Measurements from ENCODE around the gene ADCY1. TPM values are rescaled to one million over a fixed set of nuclear protein-coding genes. Genes with fewer than 3 reads are reported as not detected.

ADCY1 gene
- total and polyA plus RNA-seq, 2 donors (not counting 3 experiments of a cell fraction or from before 2014, with no cell fraction given), result 0.52 to 1.6 TPM

DNA sequence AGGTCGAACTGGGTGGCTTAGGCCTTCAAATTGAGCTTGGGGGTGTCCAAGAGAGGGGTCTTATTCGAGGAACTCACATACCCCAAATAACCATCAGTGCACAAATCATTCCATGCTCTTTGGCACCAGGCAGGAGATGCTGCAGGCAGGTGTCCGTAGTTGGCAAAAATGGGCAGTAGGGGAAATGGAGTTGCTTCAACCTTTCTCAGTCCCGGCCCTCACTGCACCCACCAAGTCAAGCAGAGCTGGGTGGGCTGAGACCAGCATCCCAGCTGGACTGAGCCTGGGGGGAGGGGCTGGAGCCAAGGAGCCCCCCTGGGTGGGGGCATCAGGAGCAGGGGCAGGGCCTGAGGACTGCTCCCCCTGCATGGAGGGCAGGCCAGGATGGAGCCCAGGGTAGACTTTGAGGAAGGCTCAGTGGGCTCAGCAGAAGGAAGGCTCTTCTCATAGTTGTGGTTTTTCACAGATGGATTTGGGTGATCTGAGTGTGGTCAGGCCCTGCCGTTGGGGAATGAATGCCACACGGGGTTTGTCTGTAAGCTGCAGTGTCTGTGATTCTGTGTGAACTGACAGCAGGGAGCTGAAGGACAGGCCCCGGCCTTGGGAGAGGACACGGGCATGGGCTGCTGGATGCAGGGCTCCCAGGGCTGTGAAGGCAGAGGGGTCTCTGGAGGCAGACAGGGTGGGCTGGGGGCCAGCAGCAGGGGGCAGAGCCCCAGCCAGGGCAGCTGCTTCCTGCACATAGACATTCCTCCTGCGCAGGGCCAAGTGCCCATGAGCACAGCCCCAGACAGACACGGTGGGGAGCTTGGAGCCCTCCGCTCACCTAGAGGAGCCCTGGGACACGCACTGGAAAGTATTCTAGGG lies 144.5 kb downstream of the ADCY1 start:
- Histone ChIP-seq H3K36me3 (ENCODE audit: control insufficient read depth in 2 of 2, extremely low read depth in 1 of 2, insufficient read depth in 2 of 2, low read length in 2 of 2) (no peaks in the 10 kb centered on the region), H2AFZ (ENCODE audit: low read depth, low read length) (no peak overlapping the region), H3K4me3 (replicated peaks in 1 of 3; ENCODE audit: insufficient read depth in 1 of 3, low read depth in 1 of 3, low read length in 3 of 3) (no peak overlapping the region), H4K20me1 (replicated peaks; ENCODE audit: control insufficient read depth, extremely low read depth, insufficient read depth, low read length) (no peaks in the 10 kb centered on the region), H3K9ac (replicated peaks; ENCODE audit: extremely low read depth, insufficient read depth, low read length) (no peak overlapping the region), H3K79me2 (ENCODE audit: control insufficient read depth, insufficient read depth, low read length) (no peaks in the 10 kb centered on the region), H3K27me3 (ENCODE audit: control insufficient read depth in 2 of 2, insufficient read depth in 2 of 2, low read length in 2 of 2) (no peaks in the 10 kb centered on the region), H3K9me1 (replicated peaks; ENCODE audit: control insufficient read depth, extremely low read depth, insufficient read depth, low read length) (no peaks in the 10 kb centered on the region), H3K27ac (ENCODE audit: insufficient read depth, low read depth, low read length) (no peak overlapping the region), H3K4me2 (ENCODE audit: insufficient read depth, low read length) (no peak overlapping the region), H3K9me3 (replicated peaks; ENCODE audit: control insufficient read depth, insufficient read depth, low read length) (no peaks in the 10 kb centered on the region), H3K4me1 (ENCODE audit: control insufficient read depth, extremely low read depth, insufficient read depth, low read length) (no peaks in the 10 kb centered on the region)
- dilution Hi-C loops (cut with MboI; ENCODE audit: extremely low pct_ligation_motif_present, low sequenced_read_pairs), result no loop called here
- TF ChIP-seq POLR2AphosphoS5 (IDR thresholded peaks at IDR 0.05; ENCODE audit: insufficient read depth, low read depth, low read length), result no peak
- TF ChIP-seq JUN (IDR thresholded peaks at IDR 0.05; ENCODE audit: borderline replicate concordance, insufficient read depth, insufficient read length, low read depth), result no peak
- TF ChIP-seq, protein P1, sequence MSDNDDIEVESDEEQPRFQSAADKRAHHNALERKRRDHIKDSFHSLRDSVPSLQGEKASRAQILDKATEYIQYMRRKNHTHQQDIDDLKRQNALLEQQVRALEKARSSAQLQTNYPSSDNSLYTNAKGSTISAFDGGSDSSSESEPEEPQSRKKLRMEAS (IDR thresholded peaks at IDR 0.05; ENCODE audit: insufficient read depth, insufficient read length), result no peak
- no peak for TF ChIP-seq MYC (IDR thresholded peaks at IDR 0.05; ENCODE audit: low read depth, low read length)
- DNase-seq (ENCODE audit: low read depth, low spot score), result no peak
- intact Hi-C loops (cut with micrococcal nuclease), result no loop called here
- POLR2A ChIA-PET, result no interaction called here
- FAIRE-seq, result no peak
- no TSS peak for BruUV-seq (replicated peaks)
- CTCF ChIA-PET, result no interaction called here

DNA sequence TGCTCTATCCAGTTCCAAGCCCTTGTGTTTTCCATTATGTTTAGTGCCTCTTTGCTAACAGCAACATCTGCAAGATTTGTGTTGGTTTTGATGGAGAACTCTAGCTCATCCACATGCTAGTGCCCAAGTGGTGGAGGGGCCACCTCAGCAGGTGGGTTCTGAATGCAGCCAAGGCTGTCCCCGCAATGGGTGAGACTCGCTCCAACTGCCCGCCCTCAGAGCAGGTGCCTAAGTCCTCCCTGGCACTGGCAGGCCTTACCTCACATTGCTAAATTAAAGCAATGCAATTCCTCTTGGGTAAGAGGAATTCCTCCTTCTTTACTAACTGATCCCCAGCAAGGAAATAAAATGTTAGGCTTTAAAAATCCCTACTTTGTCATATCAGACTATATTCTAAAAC lies 146.8 kb downstream of the ADCY1 start:
- FAIRE-seq, result no peak
- no peak overlapping the region for H3K4me3 ChIP-seq (replicated peaks in 1 of 3; ENCODE audit: insufficient read depth in 1 of 3, low read depth in 1 of 3, low read length in 3 of 3)
- no peak overlapping the region for H3K4me2 ChIP-seq (ENCODE audit: insufficient read depth, low read length)
- no peak for DNase-seq (ENCODE audit: low read depth, low spot score)
- no peak for TF ChIP-seq POLR2A (IDR thresholded peaks at IDR 0.05; ENCODE audit: low read depth, low read length)
- TF ChIP-seq POLR2AphosphoS5 (IDR thresholded peaks at IDR 0.05; ENCODE audit: insufficient read depth, low read depth, low read length), result no peak
- TF ChIP-seq GATA2 (IDR thresholded peaks at IDR 0.05; ENCODE audit: insufficient read depth, insufficient read length, low read depth, low read length), result no peak
- no peaks in the 10 kb centered on the region for H4K20me1 ChIP-seq (replicated peaks; ENCODE audit: control insufficient read depth, extremely low read depth, insufficient read depth, low read length)
- peaks cover 9% of the 10 kb centered on the region in 2 experiments for H3K36me3 ChIP-seq (ENCODE audit: control insufficient read depth in 2 of 2, extremely low read depth in 1 of 2, insufficient read depth in 2 of 2, low read length in 2 of 2)
- H3K4me1 ChIP-seq (ENCODE audit: control insufficient read depth, extremely low read depth, insufficient read depth, low read length), result no peaks in the 10 kb centered on the region
- no peak overlapping the region for H3K9ac ChIP-seq (replicated peaks; ENCODE audit: extremely low read depth, insufficient read depth, low read length)
- H3K27ac ChIP-seq (ENCODE audit: insufficient read depth, low read depth, low read length), result no peak overlapping the region
- no peaks in the 10 kb centered on the region for H3K27me3 ChIP-seq (ENCODE audit: control insufficient read depth in 2 of 2, insufficient read depth in 2 of 2, low read length in 2 of 2)
- H2AFZ ChIP-seq (ENCODE audit: low read depth, low read length), result no peak overlapping the region
- CTCF ChIA-PET, result interaction anchor here (0.6 kb wide), 1 partner anchor 58 kb away, joined by 3 read pairs; no protein-coding TSS in a partner anchor
- no TSS peak for BruUV-seq (replicated peaks)
- POLR2A ChIA-PET, result no interaction called here
- no peaks in the 10 kb centered on the region for H3K9me3 ChIP-seq (replicated peaks; ENCODE audit: control insufficient read depth, insufficient read depth, low read length)
- intact Hi-C loops (cut with micrococcal nuclease), result no loop called here
- no peaks in the 10 kb centered on the region for H3K79me2 ChIP-seq (ENCODE audit: control insufficient read depth, insufficient read depth, low read length)
- H3K9me1 ChIP-seq (replicated peaks; ENCODE audit: control insufficient read depth, extremely low read depth, insufficient read depth, low read length), result no peaks in the 10 kb centered on the region
- dilution Hi-C loops (cut with MboI; ENCODE audit: extremely low pct_ligation_motif_present, low sequenced_read_pairs), result no loop called here

Measured in endothelial cell of umbilical vein (primary cell).